SK-N-SH treated with all-trans-retinoic acid at 6 μM for 48 hours (cell line): ENCODE results near the gene NF1.

Source experiments
- BACH2 ChIP-seq: fragments of 250-450 bp; sonication (Bioruptor Pico); IDR thresholded peaks from 2 replicates; pipeline ENCODE4 v1.9.0; 2021; ENCODE audit warnings: mild to moderate bottlenecking, borderline replicate concordance
- OSR1 ChIP-seq: fragments of 250-450 bp; sonication (Bioruptor Pico); IDR thresholded peaks from 2 replicates; pipeline ENCODE4 v1.8.0; 2022; ENCODE audit warnings: moderate library complexity, mild to moderate bottlenecking, inconsistent platforms
- ZC3H10 ChIP-seq: fragments of 250-450 bp; sonication (Bioruptor Pico); IDR thresholded peaks from 2 replicates; pipeline ENCODE4 v1.5.1; 2021; ENCODE audit warnings: mild to moderate bottlenecking, moderate library complexity
- ZFP30 ChIP-seq: fragments of 450-650 bp; formaldehyde crosslinking; IDR thresholded peaks from 2 replicates; pipeline ENCODE4 v1.5.0; 2022; ENCODE audit warnings: mild to moderate bottlenecking, moderate library complexity

- no peak for TF ChIP-seq ZC3H10
- TF ChIP-seq OSR1: no peak
- no peak for TF ChIP-seq ZFP30 (CRISPR knock-in tag)
- no peak for TF ChIP-seq BACH2 (CRISPR knock-in tag)
Observed at GRCh38 chr17:31112001-31112661, 17.4 kb downstream of the NF1 start.
